ENCODE measurements around the gene RAMP3. TPM values are rescaled to one million over a fixed set of nuclear protein-coding genes. Genes with fewer than 3 reads are reported as not detected.

The RAMP3 gene
- total and polyA plus RNA-seq, 10 of the 15 experiments (the other 5 are each of a cell fraction or from before 2014, with no cell fraction given), result not detected

DNA sequence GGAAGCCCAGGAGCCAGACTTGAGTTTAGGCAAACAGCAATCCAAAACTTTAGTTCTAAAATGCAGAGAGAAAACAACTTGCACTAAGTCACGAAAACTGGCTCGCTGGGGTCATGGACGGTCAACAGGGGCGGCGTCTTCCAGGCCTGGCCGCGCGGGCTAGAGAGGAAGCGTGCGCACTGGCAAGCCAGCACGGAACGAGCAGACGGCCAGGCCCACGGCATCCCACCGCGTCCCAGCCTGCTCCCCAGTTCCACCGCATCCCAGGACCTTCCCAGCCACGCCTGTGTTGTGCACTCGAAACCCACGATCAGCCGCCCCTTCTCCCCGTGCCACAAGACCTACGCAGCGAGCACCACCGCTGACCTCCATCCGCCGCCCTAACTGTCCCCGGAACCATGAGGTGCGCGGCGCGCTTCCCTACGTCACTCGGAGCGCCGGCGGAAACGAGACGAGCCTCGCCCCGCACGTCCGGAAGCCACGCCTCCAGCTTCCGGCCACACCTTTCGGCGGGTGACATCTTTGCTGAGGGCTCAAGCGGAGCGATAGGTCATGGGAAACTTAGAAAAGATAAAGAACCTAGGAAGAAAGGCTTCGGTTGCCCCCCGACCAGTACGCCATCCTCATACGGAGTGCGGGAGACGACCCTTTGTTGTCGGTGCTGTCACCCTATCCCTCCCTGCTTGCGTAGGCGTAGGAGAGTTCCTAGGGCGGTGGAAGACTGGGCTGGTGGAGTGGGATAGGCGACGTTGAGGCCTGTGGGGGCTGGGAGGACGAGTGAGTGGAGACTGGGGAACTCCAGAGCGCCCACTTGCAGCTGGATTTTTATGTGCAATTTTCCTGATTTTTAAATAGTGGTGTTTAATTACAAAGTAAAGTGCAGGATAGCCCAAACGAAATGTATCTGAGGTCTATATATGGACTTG is 46.0 kb upstream of the RAMP3 start, which contains the start of gene TBRG4 (continued):
- no peak for TF ChIP-seq NFYB (IDR thresholded peaks at IDR 0.05; ENCODE audit: insufficient read depth, low read depth, low read length)
- no peak for TF ChIP-seq ZNF217 (IDR thresholded peaks at IDR 0.05)
- TF ChIP-seq, protein P1, sequence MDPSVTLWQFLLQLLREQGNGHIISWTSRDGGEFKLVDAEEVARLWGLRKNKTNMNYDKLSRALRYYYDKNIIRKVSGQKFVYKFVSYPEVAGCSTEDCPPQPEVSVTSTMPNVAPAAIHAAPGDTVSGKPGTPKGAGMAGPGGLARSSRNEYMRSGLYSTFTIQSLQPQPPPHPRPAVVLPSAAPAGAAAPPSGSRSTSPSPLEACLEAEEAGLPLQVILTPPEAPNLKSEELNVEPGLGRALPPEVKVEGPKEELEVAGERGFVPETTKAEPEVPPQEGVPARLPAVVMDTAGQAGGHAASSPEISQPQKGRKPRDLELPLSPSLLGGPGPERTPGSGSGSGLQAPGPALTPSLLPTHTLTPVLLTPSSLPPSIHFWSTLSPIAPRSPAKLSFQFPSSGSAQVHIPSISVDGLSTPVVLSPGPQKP (IDR thresholded peaks at IDR 0.05; ENCODE audit: low read depth, low read length), result peak; percentile 97
- peak; percentile 87 for TF ChIP-seq ESRRA (IDR thresholded peaks at IDR 0.05; ENCODE audit: low read length)
- peak in 1 of 2 experiments; percentile 3; a peak in 1 of 3 replicates for TF ChIP-seq EGR1 (IDR thresholded peaks at IDR 0.05; ENCODE audit: borderline replicate concordance in 1 of 2, low read depth in 2 of 2, low read length in 2 of 2)
- peak; percentile 95 for TF ChIP-seq NBN (IDR thresholded peaks at IDR 0.05)
- TF ChIP-seq, protein P2, sequence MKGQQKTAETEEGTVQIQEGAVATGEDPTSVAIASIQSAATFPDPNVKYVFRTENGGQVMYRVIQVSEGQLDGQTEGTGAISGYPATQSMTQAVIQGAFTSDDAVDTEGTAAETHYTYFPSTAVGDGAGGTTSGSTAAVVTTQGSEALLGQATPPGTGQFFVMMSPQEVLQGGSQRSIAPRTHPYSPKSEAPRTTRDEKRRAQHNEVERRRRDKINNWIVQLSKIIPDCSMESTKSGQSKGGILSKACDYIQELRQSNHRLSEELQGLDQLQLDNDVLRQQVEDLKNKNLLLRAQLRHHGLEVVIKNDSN (IDR thresholded peaks at IDR 0.05; ENCODE audit: borderline replicate concordance, extremely low read length, insufficient read depth, low read depth, low read length), result peak; percentile 8
- TF ChIP-seq, protein P3, sequence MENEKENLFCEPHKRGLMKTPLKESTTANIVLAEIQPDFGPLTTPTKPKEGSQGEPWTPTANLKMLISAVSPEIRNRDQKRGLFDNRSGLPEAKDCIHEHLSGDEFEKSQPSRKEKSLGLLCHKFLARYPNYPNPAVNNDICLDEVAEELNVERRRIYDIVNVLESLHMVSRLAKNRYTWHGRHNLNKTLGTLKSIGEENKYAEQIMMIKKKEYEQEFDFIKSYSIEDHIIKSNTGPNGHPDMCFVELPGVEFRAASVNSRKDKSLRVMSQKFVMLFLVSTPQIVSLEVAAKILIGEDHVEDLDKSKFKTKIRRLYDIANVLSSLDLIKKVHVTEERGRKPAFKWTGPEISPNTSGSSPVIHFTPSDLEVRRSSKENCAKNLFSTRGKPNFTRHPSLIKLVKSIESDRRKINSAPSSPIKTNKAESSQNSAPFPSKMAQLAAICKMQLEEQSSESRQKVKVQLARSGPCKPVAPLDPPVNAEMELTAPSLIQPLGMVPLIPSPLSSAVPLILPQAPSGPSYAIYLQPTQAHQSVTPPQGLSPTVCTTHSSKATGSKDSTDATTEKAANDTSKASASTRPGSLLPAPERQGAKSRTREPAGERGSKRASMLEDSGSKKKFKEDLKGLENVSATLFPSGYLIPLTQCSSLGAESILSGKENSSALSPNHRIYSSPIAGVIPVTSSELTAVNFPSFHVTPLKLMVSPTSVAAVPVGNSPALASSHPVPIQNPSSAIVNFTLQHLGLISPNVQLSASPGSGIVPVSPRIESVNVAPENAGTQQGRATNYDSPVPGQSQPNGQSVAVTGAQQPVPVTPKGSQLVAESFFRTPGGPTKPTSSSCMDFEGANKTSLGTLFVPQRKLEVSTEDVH (IDR thresholded peaks at IDR 0.05; ENCODE audit: low read depth, partially characterized antibody), result peak; percentile 43
- TF ChIP-seq ZNF207 (IDR thresholded peaks at IDR 0.05; ENCODE audit: borderline replicate concordance), result peak; percentile 64
- peak; percentile 90 for TF ChIP-seq IKZF1 (conservative IDR thresholded peaks at IDR 0.05)
- no peak for TF ChIP-seq MTA3 (IDR thresholded peaks at IDR 0.05; ENCODE audit: borderline replicate concordance, low read length)
- TF ChIP-seq FOXK2 (IDR thresholded peaks at IDR 0.05), result peak; percentile 62
- TF ChIP-seq NR2C2 (IDR thresholded peaks at IDR 0.05; ENCODE audit: borderline replicate concordance, control insufficient read depth, insufficient read length, low read depth), result no peak
- TF ChIP-seq JUND (IDR thresholded peaks at IDR 0.05; ENCODE audit: low read depth, low read length), result peak; percentile 15; the same call in 1 of the 2 replicates
- TF ChIP-seq EP300 (IDR thresholded peaks at IDR 0.05; ENCODE audit: borderline replicate concordance in 1 of 2, control insufficient read depth in 1 of 2, low read depth in 2 of 2, low read length in 2 of 2), result peak; percentile 12 to 57; a peak in 2 of 4 replicates
- TF ChIP-seq, protein P4, sequence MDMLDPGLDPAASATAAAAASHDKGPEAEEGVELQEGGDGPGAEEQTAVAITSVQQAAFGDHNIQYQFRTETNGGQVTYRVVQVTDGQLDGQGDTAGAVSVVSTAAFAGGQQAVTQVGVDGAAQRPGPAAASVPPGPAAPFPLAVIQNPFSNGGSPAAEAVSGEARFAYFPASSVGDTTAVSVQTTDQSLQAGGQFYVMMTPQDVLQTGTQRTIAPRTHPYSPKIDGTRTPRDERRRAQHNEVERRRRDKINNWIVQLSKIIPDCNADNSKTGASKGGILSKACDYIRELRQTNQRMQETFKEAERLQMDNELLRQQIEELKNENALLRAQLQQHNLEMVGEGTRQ (IDR thresholded peaks at IDR 0.05; ENCODE audit: borderline replicate concordance, low read depth, low read length), result peak; percentile 7; the same call in 1 of the 2 replicates
- TF ChIP-seq, protein P5, sequence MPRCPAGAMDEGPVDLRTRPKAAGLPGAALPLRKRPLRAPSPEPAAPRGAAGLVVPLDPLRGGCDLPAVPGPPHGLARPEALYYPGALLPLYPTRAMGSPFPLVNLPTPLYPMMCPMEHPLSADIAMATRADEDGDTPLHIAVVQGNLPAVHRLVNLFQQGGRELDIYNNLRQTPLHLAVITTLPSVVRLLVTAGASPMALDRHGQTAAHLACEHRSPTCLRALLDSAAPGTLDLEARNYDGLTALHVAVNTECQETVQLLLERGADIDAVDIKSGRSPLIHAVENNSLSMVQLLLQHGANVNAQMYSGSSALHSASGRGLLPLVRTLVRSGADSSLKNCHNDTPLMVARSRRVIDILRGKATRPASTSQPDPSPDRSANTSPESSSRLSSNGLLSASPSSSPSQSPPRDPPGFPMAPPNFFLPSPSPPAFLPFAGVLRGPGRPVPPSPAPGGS (IDR thresholded peaks at IDR 0.05; ENCODE audit: borderline replicate concordance, insufficient read depth, low read depth, low read length, poor library complexity, severe bottlenecking), result no peak
- peak; percentile 91 for TF ChIP-seq YY1 (IDR thresholded peaks at IDR 0.05; ENCODE audit: low read depth, low read length)
- TF ChIP-seq TAF1 (IDR thresholded peaks at IDR 0.05; ENCODE audit: borderline replicate concordance, low read depth, low read length), result peak; percentile 90; the same call in 1 of the 2 replicates
- 0 out of 2 replicates have a peak, but pooled peaks have one; percentile 28 for TF ChIP-seq HDAC2 (IDR thresholded peaks at IDR 0.05)
- peak; percentile 100 for TF ChIP-seq MXI1 (IDR thresholded peaks at IDR 0.05; ENCODE audit: low read depth, low read length)

Measured in GM12878 (cell line).